GM21723 (cell line): ENCODE data around the gene FOXP1.

Experiments used
- ATAC-seq: cut with Tn5 transposase; IDR thresholded peaks from one replicate; pipeline ENCODE4 v1.9.1; 2021; ENCODE audit warnings: mild to moderate bottlenecking, moderate library complexity; ENCODE audit not compliant: unreplicated experiment

The FOXP1 gene

DNA sequence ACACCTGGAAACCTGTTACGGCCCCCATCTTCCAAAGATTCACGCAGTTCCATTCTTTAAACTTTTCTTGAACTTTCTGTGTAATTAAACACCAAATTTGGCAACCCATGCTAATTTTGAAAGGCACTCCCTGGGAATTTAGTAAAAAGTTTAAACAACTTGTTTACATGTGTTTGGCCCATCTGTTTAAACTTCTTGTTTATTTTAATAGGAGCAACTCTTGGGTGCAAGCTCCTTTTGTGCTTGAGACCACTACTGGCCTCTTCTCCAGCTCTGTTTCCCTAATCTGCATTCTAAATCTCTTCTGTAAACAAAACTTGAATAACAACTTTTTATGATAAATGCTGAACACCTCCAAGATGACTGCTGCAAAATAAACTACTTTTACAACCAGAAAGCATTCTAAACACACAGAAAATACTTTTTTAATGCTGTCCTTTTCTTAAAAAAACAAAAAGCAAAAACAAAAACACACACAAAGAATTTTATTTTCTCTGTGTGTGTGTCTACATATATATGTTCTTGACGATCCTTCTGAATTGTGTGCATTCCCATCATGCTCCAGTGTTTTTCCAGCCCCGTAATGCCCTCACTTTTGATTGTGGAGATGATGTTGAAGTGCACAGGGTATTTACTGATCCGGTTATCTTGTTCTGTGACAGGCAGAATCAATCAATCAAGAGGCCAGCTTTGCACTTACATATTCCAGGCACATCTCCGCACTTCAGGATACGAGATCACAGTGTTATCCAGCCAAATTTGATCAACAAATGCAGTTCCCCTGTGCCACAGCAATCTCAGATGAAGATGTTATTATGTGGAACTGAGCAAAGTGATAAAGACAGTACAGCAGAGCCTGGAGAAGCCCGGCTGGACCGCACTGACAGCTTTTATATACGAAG is 416.9 kb downstream of the FOXP1 start:
- ATAC-seq: no peak

DNA sequence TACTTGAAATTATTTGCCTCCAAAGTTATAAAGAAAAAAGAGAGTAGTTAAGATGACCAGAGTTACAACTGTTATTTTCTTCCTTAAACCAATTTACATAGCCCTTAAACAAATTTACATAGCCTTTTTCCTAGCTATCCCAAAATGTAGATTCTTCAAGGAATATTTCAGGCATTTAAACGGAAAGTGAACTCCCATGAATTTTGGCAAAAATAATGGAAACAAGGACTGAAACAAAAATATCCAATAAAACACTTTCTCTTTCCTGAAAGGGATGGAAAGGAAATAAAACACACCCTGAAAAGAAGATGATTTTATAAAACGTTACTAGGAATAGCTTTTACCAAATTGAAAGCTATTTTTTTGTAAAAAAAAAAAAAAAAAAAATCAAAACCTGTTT is 418.6 kb downstream of the FOXP1 start:
- no peak for ATAC-seq

DNA sequence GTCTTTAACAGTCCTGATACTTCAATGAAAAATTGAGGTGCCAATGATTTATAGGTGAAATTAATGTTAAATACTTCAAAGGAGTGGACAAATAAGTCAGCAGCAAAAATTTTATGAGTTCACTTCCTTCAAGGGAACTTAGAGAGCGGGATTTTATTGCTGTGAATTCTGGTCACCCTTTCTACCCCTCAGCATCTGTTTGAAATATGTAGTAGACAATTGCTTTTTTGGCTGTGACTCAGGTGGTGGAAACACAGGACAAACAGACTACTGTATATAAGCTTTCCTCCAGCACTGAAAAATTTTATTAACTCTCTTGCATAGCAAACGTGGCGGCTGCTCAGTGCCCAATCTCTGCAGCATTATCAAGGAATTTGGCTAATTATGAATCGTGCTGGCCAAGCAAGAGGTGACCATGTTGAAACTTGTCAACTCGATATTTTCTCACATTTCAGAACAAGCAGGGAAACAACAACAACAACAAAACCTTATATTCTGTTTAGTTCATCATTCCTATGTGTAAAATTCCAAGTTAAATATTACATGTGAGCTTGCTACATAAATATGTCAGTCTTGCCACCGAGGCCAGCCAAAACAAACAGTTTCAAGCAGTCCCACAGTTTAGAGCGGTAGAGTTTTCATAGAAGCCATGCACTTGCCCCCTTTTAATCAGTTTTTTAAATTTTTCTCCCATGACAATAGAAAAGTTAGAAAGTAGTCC is 420.2 kb downstream of the FOXP1 start:
- no peak for ATAC-seq

DNA sequence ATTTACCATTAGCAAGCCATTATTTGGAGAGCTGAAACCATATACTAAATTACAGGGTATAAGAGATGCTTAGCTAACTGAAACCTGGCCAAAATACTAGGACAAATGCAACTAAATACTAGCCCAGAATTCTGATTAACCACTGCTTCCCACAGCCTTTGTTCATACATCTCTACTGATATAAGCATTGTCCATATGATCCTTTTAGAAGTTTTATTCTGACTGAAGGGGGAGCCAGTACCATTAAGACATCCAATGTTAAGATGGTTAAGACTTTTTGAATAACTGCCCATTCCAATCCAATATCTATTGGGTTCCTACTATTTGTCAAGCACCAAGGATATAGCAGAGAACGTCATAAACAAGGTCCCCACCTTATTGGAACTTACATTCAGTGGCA is 421.3 kb downstream of the FOXP1 start:
- ATAC-seq: no peak

DNA sequence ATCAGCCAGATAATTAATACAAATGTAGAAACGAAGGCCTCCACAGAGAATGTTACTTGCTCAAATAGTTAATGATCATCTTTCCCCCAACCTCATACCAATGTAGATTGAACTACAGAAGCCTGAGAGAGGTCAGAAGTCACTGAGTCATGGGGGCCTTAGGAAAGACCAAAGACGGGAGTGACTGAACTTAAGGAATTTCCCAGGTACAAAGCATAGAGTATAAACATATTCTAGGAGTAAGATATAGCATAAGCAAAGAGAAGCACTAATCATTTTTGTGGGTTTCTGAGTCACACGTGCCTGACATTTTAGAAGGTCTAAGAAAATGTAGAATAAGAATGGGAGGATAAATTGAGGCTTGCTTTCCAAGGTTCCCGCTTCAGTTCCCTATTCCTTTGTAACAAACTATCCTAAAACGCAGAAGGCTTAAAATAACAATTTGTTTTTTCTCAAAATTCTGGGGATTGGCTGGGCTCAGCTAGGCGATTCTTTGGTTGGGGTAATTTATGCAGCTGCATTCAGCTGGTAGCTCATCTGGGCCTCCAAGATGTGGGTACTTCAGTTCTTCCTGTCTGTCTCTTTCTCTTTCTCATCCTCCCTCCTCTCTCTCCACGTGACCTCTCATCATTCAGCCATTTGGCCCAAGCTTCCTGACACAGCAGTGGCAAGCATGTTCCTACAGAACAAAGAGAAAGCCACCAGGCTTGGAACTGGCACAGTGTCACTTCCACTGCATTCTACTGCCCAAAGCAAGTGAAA is 422.6 kb downstream of the FOXP1 start:
- ATAC-seq: no peak

DNA sequence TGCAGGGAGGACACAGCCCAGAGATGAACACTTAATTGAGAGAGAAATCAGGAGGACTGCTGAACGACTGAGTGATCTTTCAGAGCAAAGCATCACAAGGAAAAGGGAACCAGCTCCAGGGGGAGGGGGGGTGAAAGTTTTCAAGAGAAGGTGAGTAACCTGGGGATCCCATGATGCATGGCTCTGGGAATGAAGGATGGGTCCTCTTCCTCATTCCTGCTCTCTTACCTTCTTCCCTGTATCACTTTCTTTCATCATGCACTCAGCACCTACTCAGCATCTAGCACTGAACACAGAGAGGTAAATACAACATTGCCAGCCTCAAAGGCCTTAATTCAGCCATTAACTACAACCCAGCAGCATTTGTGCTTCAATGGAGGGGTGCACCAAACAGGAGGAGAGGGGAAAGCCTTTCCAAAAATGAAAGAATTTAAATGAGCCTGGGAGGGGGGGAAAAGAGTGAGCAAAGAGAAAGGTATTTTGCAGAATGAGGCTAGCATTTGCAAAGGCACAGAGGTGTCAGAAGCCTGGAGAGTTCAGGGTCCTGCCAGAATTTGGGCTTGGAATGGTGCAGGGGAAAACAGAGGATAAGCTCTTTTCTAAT is 427.4 kb downstream of the FOXP1 start:
- no peak for ATAC-seq

DNA sequence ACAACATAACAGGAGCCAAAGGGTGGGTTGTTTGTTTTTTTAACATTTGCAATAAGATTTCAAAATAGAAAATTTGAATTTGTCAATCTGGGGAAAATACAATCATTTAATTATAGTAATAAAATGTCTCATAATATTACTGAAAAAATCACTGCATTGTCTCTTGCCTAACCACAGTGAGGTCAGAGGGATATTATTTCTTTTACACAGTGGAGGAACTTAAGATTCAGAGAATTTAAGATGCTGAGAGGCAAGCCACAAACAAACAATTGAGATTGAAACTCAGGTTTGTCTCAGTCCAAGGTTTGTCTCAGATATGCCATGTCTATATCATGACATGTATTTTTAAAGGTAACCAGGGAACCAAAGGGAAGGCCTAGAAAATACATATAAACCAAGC is 428.7 kb downstream of the FOXP1 start:
- ATAC-seq: no peak

DNA sequence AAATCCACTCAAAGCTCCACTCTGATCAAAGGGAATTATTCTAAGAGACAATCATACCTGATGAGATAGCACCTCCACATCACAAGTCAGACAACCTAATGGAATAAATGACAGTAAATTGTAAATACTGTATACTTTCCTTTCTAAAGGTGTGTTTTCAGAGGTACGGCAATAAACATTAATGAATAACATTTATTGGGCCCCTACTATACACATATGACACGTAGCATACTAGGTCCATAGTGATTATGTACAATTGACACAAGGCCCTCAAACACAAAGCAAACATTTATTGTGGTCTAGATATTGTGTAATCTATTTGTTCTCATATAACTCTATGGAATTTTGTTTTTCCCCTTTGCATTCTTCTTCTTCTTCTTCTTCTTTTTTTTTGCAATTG is 429.8 kb downstream of the FOXP1 start:
- no peak for ATAC-seq

DNA sequence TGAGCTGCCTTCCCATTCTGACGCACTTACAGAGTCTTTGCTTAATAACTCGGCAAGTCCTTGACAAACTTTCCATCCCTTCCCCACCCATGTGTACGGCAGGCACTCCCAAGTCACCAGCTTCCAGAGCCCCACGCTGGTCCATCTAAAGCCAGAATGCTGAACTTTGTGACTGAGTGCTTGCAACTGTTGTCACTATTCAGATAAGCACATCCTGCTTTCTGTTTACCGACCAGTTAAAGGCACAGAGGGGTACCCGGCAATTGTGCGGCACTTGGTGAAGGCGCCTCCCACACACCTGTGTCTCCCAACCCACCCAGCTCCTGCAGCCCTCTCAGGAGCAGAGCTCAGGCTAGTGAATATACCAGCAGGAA is 430.6 kb downstream of the FOXP1 start:
- no peak for ATAC-seq

DNA sequence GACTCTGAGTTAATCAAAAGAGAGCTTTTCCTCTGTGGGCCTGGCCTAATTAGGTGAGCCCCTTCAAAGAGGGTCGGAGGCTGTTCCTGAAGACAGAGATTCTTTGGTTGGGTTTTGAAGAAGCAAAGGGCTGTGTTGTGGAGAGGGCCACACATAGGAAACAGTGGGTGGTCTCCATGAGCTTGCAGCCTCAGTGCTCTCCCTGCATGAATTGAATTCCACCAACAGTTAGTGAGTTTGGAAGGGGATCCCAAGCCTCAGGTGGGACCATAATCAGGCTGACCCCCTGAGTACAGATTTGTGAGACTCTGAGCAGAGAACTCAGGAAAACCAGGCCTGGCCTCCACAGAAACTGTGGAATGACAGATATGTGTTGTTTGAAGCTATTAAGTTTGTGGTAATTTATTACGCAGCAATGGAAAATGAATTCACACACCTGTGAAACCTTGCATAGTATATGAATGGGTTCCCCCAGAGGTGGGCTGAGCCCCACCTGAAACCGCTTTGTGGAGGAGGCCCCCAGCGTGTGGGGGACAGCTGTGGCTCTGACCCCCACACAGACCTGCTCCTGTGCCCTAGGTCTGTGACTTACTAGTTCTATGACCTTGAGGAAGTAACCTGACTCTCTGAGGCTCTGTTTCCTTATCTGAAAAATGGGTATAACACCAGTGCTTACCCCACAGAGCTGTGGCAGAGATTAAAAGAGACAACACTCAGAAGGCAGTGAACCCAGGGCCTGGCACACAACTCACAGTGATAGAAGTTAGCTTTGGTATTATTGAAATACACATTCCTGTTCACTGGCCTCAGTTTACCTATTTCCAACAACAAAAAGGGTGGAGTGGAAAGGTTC is 431.3 kb downstream of the FOXP1 start:
- no peak for ATAC-seq

DNA sequence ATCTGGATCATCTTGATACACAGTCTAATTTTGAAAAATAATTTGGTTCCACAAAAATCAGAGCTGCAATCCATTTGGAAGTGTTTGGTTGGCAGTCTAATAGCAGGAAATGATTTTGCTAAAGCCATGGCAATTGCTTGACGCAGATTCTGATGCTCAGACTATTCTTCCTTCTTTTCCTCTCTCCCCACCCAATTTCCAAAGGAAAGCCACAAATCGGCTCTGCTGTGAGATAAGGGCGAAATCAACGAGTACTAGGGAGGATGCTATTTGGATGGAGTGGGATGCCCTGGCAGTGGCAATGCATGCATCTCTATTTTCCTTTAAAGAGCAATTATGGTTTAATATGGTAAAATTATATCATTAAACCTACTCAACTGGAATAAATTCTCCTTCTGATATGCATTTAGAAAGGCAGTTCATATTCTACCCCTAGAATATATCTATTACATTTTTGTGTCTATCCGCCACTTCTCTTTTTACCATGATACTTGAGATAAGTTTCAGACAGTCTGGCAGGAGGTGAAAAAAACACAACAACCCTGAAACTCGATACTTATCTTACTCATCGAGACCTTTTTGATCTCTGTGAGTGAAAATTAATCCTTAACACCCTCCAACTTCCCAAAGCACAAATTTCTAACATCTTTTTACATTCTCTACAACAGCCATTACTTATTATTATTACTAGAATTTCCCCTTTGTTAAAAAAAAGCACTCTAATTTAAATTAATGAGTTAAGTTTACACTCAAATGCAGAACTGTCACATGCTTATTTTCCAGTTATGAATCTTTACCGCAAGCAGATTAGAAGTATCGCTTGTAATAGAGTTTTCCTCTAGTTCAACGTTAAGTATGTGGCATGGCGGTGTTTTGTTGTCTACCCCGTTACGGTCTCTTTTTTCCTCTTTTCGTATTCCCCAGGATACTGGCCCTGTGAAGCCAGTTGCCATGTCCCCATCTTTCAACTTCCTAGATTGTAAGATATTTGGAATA is 433.3 kb downstream of the FOXP1 start:
- peak; percentile 81 for ATAC-seq

DNA sequence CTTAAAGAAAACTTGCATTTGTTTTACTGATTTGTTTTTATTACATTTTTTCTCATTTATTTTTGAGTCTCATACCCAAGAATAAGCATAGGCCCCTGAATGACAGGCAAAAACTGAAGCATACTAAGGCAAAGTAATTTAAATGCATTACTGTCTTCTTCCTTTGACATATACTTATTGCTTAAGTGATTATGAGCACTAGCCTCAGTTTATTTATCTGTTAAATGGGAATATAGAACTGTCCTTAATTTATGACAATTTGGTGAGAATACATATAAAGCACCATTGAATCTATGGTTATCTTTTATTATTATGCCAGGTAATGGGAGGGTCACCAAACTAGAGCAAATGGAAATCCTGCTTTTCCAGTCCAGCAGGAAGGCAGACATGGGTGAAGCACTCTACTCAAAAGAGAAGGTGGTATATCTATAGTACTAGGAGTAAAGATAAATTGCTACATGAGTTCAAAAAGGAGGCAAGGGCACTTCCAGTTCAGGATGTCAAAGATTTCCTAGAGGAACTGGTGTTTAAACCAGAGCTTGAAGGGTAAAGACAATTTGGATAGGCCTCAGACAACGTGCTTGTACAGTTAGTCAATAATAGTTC is 435.0 kb downstream of the FOXP1 start:
- no peak for ATAC-seq

DNA sequence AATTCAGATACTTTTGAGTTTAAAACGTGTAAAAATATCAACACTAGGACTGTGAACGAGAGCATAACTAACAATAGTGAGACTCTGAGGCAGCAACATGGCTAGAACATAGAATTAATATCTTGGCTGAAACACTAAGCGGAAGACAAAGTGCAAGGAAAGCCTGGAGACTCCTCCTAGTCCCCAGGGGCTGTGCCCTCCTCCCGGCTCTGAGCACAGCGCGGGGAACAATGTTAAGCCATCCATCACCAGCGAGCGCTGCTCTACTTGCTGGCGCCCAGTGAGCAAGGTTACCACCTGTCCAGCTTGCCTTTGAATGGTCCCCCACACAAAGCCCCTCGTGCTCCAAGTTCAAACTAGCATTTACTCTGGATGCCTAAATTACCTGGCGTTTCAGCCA is 436.9 kb downstream of the FOXP1 start:
- ATAC-seq: no peak

DNA sequence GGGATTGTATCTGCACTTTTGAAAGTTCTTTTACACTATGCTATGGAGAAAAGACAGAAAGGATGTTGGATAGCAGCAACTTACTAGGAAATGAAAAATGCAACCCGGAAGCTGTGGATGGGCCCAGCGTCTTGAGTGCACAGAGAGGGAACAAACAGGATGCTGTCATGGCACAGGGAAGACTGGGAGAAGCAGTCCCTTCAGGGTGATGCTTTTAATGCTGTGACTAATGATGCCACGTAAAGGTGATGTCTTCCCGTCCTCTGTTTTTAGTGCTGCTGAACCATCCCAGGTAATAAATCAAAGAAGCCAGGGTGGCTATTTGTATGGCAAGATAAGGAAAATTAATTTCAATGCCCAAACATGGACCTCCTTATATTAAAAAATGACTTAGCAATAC is 437.6 kb downstream of the FOXP1 start:
- no peak for ATAC-seq

DNA sequence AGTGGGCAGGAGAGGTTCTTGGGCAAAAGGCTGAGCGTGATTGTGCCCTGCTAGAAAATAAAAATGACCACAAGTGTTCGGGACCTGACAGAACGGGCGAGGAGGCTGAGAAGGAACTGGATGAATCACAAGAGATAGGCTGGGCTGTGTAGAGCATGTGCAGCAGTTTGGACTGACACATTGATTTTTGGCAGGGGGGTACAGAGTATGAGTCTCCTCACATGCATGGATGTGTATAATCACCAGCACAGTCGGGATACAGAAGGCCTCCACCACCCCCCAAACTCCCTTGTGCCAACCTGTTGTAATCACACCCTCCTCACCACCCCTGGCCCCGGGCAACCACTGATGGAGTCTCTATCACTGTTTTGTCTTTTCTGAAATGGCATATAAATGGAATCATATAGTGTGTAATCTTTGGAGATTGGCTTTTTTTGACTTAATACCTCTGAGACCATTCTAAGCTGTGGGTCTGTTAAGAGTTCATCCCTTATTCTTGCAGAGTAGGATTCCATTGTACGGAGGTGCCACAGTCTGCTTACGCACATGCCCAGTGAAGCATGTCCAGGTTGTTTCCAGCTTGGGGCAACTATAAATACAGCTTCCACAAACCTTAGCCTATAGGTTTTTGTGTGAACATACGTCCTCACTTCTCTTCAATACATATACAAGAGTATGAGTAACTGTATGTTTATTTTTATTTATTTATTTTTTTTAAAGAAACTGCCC is 438.8 kb downstream of the FOXP1 start:
- no peak for ATAC-seq

DNA sequence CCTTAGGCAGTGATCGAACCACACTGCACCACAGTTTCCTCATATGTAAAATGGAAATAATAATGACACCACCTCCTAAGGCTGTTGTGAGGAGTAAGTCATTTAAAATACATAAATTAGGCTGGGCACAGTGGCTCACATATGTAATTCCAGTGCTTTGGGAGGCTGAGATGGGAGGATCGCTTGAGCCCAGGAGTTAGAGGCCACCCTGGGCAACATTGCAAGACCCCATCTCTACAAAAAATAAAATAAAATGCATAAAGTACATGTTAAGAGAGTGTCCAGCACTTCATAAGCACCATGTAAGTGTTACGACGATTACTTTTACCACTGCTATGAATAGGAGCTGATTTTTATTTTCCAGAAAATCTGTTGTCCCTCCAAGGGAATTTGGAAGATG is 440.0 kb downstream of the FOXP1 start:
- no peak for ATAC-seq

DNA sequence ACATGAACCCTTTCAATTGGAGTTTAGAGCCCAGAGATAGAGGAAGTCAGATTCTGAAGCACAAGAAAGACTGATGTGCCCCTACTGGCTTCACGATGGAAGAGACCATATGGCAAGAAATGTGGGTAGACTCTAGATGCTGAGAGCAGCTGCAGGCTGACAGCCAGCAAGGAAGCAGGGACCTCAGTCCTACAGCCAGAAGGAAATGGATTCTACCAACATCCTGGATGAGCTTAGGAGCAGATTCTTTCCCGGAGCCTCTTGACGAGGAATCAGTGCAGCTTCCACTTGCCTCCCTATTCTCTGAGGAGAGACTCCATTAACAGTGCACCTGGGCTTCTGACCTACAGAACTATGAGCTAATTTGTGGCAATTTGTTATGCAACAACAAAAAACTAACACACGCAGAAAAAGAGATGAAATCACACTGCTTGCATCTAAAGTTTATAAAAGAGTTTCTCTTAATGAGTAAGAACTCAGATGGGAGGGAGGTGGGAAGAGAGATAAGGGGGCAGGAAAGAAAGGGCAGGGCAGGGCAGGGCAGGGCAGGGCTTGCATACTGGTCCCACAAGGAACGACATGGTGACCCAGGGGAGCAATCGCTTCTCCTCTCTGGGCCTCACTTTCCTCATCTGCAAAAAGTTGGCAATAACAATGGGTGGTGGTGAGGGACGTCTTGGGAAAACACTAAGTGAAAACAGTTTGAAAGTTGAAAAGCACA is 440.9 kb downstream of the FOXP1 start:
- no peak for ATAC-seq
